Measurements from ENCODE around the gene CATSPERD.
A peak's percentile ranks its signal among the peaks of the same experiment; 100 is the strongest.

CATSPERD gene

DNA sequence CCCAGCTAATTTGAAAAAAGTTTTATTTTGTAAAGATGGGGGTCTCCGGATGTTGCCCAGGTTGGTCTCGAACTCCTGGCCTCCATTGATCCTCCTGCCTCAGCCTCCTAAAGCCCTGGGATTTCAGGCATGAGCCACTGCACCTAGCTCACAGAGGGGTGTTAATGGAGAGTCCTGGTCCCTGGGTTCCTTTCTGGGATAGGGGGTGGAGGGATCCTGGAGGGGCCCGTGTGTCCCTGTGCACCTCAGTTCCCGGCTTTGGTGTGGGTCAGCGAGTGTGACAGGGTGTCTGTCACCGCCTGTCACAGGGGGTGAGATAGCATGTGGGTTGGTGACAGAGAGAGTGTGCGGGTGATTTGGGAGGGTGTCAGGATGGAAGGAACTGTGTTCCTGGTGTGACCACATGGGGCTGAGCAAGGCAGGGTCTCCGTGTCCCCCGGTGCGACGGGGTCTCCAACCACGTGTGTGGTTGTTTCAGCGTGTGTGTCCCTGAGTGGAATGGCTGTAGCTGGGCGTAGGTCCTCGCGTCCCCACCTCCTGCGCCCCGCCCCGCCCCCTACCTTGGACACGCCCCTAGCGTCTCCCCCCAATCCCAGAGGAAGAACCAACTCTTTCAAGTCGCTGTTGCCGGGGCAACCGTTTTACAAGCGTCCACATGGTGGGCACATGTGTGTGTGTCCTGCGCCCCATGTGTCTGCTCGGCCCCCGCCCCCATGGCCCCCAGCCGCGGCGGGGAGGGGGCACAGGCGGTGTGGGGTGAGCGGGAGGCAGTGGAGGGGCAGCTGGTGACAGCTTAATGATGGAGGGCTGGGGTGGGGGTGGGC lies 81.6 kb downstream of the CATSPERD start:
- peak in 1 of 56 donors; percentile 49 for DNase-seq

DNA sequence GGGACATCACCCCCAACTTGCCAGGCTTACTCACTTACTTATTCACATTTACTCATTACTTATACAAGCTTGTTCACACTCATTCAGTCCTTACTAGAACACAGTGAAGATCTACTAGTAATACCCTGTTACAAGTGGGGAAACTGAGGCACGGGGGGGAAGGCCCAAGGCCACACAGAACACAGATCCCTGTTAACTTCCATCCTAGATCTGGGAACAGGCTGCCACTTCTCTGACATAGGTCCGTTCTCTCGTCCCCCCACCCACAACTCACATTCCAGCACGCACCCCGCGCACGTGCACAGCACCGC lies 83.0 kb downstream of the CATSPERD start:
- no peak for DNase-seq

DNA sequence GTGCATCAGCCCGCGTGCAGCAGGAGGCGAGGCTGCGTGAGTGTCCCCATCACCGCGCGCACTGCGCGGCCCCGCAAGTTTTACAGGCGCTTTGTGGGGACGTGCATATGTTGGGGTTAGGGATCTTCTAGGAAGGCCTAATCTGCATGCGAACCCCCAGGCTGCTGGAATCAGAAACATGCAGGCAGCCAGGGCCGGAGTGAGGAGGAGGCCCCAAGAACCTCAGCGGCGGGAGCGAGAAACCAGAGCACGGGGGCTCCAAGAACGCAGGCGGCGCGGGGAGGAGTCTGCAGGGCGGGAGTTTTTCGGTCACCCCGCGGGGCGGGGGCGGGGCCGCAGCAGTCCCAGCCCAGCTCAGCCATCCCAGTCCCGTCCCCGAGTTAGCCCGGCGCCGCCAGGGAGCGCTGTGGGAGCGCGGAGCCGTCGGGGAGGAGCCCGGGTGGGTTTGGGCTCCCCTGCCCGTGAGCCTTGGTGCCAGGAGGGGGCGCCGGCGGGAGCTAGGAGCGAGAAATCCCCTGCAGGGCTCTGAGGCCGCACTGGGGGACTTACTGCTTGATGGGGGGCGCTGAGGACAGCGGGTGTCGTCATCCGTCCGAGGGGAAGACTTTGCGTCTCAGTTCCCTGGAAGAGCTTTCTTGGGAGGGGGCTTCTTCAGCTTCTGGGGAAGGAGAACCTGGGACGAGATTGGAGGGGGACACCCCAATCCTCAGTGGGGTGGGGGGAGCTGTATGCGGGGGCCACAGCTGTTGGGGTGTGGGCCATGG lies 83.5 kb downstream of the CATSPERD start:
- DNase-seq, result peak in 28 of 56 donors; percentile 1 to 75 (median 23)

GRCh38 chr19:5804516-5805461 lies 84.4 kb downstream of the CATSPERD start, which contains the start of gene NRTN:
NRTN (plus strand) TSS chr19:5805067; CDS start chr19:5824166, 19,099 bp downstream.
- no peak for DNase-seq

DNA sequence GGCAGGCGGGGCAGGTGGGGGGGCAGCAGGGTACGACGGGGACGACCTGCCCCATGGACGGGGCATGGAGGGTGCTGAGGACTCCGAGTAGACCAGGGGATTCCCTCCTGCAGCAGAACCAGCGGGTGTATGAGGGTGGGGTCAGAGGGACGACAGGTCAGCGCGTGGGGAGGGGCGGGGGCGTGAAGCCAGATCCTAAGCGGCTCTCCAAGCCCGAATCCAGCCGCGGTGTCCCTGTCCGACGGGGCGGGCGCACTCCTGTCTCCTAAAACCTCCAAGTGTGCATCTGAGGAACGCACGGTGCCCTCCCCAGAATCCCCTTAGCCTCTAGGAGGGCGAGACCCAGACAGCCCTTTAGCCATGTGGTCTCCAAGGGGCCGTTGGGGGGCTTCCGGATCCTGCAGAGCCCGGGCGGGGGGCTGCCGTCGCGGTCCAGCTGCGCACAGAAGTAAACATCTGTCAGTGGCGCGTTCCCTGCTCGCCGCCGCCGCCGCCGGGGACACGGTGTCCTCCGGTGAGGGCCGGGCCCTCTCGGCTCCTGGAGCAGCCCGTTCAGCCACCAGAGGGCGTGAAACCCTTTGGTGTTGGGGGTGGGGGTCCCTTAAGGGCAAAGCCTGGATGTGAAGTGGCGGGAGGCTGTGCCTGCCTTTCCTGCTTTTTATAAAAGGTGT lies 85.2 kb downstream of the CATSPERD start:
- DNase-seq, result peak in 2 of 56 donors; percentile 9 to 53

- no peak for DNase-seq
Observed at GRCh38 chr19:5806133-5806489, 85.7 kb downstream of the CATSPERD start.

DNA sequence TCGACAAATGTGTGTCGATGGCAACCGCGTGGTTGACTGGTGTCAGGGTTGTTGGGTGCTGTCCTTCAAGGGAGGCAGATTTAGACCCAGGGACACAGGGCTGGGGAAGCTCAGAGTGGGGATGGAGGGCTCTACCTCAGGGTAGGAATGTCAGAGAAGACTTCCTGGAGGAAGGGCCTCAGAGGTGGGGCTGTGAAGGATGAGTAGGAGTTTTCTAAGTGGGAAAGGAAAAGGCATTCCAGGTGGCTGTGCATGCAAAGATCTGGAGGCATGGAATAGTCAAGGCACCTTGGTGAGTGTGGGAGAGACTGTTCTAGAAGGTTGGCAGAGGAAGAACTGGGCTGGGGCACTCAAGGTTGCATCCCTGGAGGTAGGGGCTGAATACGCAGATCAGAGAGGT lies 86.5 kb downstream of the CATSPERD start:
- DNase-seq, result no peak

DNA sequence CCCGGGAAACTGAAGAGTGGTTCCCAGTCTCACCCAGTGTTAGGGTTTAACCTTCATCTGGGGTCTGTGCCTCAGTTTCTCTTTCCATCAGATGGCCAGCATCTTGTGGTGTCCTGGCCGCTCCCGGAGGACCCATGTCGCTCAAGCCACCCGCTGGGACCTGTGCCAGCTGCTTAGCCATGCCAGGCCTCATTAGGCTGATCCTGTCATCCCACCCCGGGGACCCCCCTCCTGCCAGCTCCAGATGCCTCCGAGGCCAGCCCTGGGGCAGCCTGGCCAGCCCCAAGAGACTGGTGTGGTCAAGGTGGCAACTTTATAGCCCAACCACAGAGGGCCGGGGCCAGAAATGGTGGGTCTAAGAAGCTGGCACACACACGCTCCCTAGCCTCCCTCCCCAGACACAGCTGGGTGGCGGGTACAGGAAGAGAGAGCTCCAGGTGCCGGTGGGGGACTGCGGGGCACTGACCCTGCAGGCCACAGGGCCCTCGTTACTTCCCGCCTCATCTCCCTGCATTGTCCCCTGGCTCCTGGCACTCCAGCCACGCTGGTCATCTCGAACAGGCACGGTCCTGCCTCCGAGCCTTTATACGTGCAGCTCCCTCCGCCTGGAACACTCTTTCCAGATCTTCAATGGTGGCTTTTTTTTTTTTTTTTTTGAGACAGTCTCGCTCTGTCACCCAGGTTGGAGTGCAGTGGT lies 87.8 kb downstream of the CATSPERD start:
- no peak for DNase-seq

- no peak for DNase-seq
Observed at GRCh38 chr19:5809053-5809452, 88.6 kb downstream of the CATSPERD start.

DNA sequence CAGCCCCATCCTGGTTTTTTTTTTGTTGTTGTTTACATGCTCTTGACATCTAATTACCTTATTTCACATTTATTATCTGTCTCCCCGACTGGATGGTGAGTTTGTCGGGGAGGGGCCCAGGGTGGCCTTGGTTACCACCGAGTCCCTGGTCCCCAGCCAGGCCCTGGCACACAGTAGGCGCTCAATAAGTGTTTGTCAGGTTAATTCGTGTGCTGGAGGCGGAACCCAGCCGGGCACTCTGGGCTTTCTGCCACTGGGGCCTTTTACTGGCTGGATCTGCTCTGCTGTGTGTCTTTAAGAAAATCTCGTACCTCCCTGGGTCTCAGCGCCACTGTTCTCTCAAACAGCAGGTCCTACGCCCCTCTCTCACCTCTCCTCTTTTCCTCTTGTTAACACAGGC lies 89.0 kb downstream of the CATSPERD start:
- DNase-seq, result no peak

- DNase-seq, result no peak
Observed at GRCh38 chr19:5811117-5811516, 90.7 kb downstream of the CATSPERD start.

GRCh38 chr19:5814123-5814851 lies 93.8 kb downstream of the CATSPERD start:
- DNase-seq, result no peak

DNA sequence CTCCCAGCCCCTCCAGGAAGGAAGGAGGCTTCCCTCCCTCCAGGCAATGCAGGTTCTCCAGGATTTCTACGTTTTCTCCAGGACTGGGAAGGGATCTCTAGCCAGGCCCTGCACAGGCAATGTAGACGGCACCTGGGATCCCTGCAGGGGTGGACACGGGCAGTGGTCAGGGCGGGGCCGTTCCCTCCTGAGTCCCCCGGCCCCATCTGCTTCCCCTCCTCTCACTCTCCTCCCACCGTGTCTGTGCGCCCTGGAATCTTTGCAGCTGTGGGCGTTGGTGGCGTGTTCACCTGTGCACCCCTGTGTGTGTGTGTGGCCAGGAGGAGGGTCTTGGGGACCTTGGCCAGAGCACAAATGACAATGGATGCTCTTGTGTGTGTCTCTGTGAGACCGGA lies 94.4 kb downstream of the CATSPERD start:
- DNase-seq, result no peak

DNA sequence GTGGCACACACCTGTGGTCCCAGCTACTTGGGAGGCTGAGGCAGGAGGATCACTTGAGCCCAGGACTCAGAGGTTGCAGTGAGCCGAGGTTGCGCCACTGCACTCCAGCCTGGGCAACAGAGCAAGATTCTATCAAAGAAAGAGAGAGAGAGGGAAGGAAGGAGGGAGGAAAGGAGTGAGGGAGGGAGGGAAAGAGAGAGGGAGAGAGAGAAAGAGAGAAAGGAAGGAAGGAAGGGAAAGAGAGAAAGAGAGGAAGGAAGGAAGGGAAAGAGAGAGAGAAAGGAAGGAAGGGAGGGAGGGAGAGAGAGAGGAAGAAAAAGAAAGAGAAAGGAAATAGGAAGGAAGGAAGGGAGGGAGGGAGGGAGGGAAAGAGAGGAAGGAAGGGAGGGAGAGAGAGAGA lies 96.8 kb downstream of the CATSPERD start:
- no peak for DNase-seq

DNA sequence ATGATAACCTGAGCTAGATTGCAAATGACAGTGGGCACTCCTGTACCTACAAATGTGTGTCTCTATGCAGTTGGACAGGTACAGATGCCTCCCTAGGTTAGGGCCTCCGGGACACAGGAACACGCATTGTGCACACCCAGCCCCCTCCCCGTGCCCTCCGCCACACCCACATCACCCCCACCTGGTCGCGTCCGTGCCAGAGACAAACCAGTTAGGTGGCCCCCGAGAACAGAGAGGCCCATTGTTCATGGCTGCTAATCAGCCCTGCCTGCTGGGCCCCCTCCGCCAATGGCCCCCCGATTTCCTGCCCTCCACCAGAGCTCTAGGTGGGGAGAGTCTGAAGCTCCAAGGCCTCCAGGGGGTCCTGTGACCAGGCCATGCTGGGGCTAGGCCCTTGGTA lies 98.2 kb downstream of the CATSPERD start:
- DNase-seq, result no peak

DNA sequence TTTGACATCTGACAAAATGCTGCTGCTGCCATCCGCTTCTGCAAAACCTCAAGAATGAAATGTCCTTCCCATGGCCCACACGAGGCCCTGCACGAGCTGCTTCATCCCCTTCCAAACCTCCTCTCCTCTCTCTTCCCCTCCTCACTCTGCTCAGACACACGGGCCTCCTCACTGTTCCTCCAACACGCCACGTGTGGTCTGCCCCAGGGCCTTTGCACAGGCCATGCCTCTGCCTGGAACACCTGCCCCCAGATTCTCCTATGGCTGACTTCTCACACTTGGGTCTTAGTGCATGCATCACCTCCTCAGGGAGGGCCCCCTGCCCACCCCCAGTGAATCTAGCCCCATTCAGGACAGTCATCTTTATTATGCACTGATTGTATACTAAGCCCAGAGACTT lies 100.3 kb downstream of the CATSPERD start:
- no peak for DNase-seq

- DNase-seq, result no peak
Observed at GRCh38 chr19:5821521-5822180, 101.2 kb downstream of the CATSPERD start.

DNA sequence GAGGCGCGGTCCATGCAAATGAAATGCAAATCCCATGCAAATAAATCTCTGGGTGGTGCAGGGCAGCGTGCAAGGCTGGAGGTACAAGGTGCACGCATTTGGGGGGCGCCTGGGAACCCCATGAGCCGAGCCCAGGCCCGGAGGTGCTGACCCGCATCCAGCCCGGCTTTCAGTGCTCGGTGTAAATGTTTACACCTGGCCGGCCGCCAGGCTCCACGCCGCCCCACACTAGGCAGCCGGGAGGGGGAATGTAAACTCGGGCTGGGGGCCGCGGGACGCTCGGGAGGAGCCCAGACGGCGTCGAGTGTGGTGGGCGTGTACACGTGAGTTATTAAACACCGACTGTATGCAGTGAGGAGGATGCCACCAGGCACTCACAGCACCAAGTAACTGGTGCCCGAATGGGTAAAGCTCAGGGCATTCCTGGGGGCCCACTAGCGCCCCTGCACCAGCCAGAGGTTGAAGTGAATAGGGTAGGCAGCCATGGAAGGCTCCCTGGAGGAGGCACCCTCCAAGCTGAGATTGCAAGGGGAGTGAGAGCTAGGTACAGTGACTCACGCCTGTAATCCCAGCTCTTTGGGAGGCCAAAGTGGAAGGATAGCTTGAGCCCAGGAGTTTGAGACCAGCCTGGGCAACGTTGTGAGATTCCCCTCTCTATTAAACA lies 101.9 kb downstream of the CATSPERD start:
- no peak for DNase-seq

All from nucleus accumbens (tissue), 56 donors.